Heart left ventricle (tissue), 13 donors: ENCODE results near the gene DDN.

Experiments
- POLR2A ChIP-seq, 2 donors: fragments of 450-650 bp; IDR thresholded peaks; one replicate each; pipeline ENCODE4 v1.6.1; 2017; ENCODE audit warnings: antibody characterized with exemption in 2 of 2, mild to moderate bottlenecking in 2 of 2, moderate library complexity in 2 of 2
- TF ChIP-seq, protein P1 (sequence below), 12 donors: fragments of 200-600 bp; sonication (generic) in 4 of 12; IDR thresholded peaks; one replicate each; pipeline versions ENCODE4 v1.5.0 to v1.8.0; 2018 to 2022; ENCODE audit warnings: antibody characterized with exemption in 12 of 12, mild to moderate bottlenecking in 5 of 12
- donor health status: ischemic (EF 13 %, LVEDD 7.1; RV severe dilation, severe dysfunction).
- donor health status: DM: no; HTN: yes; CAD: no.
- donor health status: DM: no; HTN: no; CAD: no.
- donor health status: ischemic (EF 25% LVEDD 6.9; RV normal size, moderate dysfunction).
- donor health status: ischemic (EF 25% LVEDD 5.7; RV mildly dilated, moderate dysfunction).
- donor health status: ischemic (EF 35%, LVEDD 5.7; RV mildly dilated, moderate dysfunction).
- donor health status: nonischemic (EF 11% LVEDD 7.7; RV severe dilation, severe dysfunction).
- donor health status: DM: yes; HTN: yes; CAD: no.
- donor health status: PGD.
- donor health status: ischemic (EF 29% LVEDD 5.4; RV normal size, mild dysfunction).
- donor health status: nonischemic (EF 23%, LVEDD 6.1; RV moderate dilation, normal function).

GRCh38 chr12:49024543-49024942, 25.4 kb upstream of the DDN start:
- TF ChIP-seq, protein P1, sequence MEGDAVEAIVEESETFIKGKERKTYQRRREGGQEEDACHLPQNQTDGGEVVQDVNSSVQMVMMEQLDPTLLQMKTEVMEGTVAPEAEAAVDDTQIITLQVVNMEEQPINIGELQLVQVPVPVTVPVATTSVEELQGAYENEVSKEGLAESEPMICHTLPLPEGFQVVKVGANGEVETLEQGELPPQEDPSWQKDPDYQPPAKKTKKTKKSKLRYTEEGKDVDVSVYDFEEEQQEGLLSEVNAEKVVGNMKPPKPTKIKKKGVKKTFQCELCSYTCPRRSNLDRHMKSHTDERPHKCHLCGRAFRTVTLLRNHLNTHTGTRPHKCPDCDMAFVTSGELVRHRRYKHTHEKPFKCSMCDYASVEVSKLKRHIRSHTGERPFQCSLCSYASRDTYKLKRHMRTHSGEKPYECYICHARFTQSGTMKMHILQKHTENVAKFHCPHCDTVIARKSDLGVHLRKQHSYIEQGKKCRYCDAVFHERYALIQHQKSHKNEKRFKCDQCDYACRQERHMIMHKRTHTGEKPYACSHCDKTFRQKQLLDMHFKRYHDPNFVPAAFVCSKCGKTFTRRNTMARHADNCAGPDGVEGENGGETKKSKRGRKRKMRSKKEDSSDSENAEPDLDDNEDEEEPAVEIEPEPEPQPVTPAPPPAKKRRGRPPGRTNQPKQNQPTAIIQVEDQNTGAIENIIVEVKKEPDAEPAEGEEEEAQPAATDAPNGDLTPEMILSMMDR (IDR thresholded peaks at IDR 0.05), result no peak
- TF ChIP-seq POLR2A (IDR thresholded peaks at IDR 0.05), result no peak
